Right ventricle myocardium inferior (tissue), 1 donor: ENCODE results near the gene AKAP6. TPM values are rescaled to one million over a fixed set of nuclear protein-coding genes. Genes with fewer than 3 reads are reported as not detected.
"Not testable (repeated sequence)": the region's sequence is repeated elsewhere in the genome, so short reads cannot be mapped to it uniquely, and the experiment has no call there.

Experiments used
- ATAC-seq: fragments of 200-7000 bp; cut with Tn5 transposase; one replicate; pipeline ENCODE4 v1.9.1; 2020; ENCODE audit warnings: mild to moderate bottlenecking, moderate library complexity
- DNase-seq: peaks from one replicate; pipeline ENCODE4 v3.0.0; 2021; ENCODE audit errors: missing footprints
- intact Hi-C: fragments of 100-400 bp; cut with DNase I; formaldehyde crosslinking; loops from one replicate; pipeline ENCODE4 v1.11.0; 2022
- total RNA-seq: library from RNA; stranded (reverse); fragmentation: NEBNext Ultra II Directional; extraction: Animal tissue kit (Norgen Biotek cat#: 25700); gene quantifications from one replicate; pipeline ENCODE4 v1.2.1, GENCODE V29; 2021
- donor health status: DM: no; HTN: yes; CAD: no; lungs with severe emphysema.

The AKAP6 gene
- total RNA-seq, 1 donor from 2014 or later: 160 TPM

DNA sequence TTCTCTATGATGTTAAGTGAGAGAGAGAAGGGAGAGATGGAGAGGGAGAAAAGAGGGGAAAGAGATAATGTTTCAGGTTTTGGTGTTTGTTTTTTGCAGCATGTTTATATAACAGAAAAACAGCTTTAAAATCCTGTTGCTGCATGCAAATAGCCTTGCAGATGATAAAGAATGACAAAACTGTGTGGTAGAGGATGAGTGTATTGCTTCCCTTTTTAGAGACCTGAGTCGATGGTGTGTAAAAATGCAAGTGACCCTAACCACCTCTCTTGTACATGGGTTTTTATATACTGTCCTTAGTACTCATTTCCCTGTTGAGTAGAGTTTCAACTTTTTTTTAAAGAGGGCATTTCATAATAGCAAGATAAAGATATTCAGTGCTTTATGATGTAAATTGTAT lies 249.1 kb downstream of the AKAP6 start:
- intact Hi-C loops: loop anchor here (5.0 to 10.0 kb wide), 5 partner anchors 129 to 1747 kb away; no protein-coding TSS in a partner anchor
- ATAC-seq: no peak
- no peak for DNase-seq

DNA sequence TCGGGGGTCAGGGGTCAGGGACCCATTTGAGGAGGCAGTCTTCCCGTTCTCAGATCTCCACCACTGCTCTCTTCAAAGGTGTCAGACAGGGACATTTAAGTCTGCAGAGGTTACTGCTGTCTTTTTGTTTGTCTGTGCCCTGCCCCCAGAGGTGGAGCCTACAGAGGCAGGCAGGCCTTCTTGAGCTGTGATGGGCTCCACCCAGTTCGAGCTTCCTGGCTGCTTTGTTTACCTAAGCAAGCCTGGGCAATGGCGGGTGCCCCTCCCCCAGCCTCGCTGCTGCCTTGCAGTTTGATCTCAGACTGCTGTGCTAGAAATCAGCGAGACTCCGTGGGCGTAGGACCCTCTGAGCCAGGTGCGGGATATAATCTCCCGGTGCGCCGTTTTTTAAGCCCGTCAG lies 254.3 kb downstream of the AKAP6 start:
- intact Hi-C loops, DNase-seq, ATAC-seq: not testable (repeated sequence)

DNA sequence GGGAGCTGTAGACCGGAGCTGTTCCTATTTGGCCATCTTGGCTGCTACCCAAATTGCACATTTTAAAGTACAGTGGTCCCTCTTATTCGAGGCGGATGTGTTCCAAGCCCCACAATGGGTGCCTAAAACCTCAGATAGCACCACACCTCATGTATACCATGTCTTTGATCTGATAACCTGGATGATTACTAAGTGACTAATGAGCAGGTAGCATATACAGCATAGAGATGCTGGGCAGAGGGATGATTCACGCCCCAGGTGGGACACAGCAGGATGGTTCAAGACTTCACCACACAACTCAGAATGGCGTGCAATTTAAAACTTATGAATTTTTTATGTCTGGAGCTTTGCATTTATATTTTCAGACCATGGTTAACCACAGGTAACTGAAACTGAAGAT lies 255.0 kb downstream of the AKAP6 start:
- ATAC-seq (no peak), DNase-seq (no peak)
- intact Hi-C loops: no loop called here

DNA sequence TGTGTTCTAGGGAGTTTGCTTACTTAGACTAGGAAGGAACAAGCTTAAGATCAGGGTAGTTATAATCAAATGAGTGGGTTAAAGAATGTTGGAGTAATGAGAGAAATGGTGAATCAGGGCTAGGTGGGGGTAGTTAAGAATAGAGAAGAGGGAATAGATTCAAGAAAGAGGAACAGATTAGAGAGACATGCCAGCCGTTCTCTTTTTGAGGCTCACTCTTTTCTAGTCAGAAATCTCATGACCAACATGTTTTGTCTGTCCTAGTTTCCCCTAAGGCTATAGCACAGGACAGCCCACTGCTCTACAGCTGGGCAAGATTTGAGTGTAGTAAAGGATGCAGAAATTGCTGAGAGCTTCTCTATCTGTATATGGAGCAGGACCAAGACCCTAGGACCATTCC lies 258.4 kb downstream of the AKAP6 start:
- DNase-seq (no peak), ATAC-seq (peak; percentile 18)
- intact Hi-C loops: loop anchor here (5.0 kb wide), 1 partner anchor 415 kb away; no protein-coding TSS in a partner anchor

DNA sequence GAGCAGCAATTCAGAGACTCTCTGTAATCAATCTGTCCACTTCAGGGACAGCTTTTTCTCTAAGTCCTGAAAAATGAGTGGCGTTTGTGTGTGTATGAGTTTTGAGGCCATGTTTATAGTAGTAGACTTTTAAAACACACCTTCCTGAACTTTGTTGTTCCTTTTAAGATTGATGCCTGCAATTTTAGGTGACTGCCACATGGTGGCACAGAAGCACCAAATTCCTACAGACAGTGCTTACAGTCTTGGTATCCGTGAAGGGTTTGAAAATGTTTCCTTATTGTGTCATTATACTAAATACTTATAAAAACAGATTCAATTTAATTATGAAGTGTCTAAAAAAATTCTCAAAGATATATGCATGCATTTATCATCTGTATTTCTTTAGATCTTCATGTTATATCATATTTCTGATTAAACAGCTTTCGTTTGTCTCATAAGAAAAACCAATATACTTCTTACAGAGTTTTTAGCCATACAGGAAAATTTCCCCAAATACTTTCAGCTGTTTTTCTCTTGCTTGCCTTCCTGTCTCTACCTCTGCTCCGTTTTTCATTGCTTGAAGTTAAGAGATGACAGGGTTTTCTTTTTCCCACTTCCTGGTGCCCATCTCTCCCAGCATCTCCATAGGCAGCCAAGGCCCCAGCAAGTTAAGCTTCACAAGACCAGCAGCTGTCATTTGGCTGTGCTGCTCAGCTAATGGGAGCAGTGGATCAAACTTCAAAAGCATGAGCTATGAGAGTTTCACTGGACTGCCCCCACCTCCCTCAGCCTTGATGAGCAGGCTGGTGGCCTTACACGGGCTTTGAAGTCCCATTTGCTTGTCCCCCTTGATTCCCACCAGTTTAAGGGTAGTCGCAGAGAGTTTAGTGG lies 259.6 kb downstream of the AKAP6 start:
- no peak for ATAC-seq
- intact Hi-C loops: loop anchor here (5.0 kb wide), 1 partner anchor 414 kb away; no protein-coding TSS in a partner anchor

DNA sequence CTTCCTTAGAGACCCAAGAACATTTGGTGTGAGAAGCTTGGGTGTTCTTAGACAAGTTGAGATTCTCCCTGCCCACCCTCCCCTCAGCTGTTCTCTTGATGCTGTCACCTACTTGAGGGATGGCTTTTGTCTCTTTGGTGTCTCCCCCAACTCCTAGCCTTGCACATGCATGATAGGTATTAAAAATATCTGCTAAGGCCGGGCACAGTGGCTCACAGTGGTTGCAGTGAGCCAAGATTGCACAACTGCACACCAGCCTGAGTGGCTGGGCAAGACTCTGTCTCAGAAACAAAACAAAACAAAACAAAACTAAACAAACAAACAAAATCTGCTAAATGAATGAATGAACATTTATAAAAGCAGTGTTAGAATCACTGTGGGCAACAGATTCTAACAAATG lies 261.1 kb downstream of the AKAP6 start:
- intact Hi-C loops: no loop called here
- DNase-seq: no peak
- peak; percentile 71 for ATAC-seq

More for the DNA sequence above, 259.6 kb downstream of the AKAP6 start:
- no peak for DNase-seq

DNA sequence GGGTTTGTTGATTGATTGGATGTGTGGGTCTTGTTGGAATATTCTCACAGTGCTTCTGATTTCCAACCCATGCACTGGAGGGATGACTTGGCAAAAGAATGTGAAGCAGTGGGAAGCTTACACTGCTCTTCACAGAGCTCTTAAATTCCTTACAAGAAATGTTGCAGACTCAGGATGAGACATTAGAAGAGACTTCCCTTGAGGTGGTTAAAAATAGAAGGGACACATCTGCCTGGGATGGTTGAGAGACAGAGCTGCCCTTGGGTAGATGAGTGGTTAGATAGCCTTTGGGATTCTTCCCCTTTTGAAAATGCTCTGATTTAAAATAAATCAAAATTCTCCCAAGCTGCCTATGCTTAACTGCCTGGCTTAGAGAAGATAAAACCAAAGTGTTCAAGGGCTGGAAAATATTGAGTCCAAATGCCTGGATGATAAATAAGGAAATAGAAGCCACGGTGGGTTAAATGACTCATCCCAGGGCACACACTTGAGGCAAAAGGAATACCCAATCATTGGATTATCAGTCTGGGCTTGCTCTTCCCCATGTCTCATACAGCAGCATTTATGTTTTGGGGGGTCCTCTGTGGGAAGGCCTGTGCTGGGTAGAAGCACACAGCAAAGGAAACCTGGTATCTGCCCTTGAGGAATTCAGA lies 264.3 kb downstream of the AKAP6 start:
- no peak for DNase-seq
- intact Hi-C loops: no loop called here
- ATAC-seq: peak; percentile 47

DNA sequence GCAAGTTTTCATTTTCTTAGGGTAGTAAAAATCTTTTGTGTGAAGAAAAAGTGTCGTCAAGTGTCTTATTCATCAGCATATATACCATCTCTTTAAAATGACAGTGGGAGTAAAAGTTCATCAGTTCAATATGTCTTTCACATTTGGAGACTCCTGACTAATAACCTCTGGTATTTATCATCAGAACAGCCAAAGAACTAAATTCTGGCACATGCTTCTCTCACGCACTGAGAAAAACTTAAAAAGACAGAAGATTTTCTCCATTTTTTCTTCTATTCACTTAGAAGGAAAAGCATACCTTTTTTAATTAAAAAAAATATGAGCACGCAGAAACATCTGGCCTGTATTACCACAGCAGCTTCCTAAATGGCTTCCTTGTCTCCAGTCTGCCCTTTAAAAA lies 265.7 kb downstream of the AKAP6 start:
- DNase-seq (no peak), ATAC-seq (no peak)
- intact Hi-C loops: no loop called here

DNA sequence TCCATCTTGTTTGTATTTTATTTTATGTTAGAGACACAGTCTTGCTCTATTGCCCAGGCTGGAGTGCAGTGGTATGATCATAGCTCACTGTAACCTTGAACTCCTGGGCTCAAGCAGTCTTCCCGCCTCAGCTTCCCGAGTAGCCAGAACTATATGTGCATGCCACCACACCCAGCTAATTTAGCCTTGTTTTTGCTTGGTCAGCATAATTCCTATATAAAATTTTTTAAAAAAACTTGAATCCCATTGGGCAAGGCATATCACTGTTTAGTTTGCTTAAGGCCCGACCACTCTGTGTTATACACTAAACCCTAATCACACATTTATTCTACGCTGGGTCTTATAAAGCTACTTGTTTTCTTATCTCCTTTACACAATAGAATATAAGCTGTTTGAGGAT lies 266.4 kb downstream of the AKAP6 start:
- no peak for DNase-seq
- no peak for ATAC-seq
- intact Hi-C loops: no loop called here

DNA sequence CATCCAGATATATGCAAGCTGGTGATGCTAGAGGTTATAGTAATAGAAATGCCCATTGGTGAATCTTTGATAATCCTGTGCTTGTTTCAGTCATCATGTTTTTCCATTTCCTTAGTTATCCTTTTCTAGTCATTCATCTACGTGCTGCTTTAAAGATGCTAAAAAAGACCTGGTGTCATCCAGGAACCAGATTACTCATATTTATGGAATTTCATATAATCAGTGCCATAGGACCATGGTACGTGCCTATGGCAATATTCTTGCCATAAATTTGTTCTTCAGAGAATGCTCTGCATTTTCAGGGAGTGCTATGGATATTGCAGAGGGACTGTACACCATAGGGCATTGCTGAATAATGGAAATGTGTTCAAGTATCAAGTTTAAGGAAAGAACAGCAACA lies 267.3 kb downstream of the AKAP6 start:
- DNase-seq: no peak
- intact Hi-C loops: no loop called here
- ATAC-seq: no peak

DNA sequence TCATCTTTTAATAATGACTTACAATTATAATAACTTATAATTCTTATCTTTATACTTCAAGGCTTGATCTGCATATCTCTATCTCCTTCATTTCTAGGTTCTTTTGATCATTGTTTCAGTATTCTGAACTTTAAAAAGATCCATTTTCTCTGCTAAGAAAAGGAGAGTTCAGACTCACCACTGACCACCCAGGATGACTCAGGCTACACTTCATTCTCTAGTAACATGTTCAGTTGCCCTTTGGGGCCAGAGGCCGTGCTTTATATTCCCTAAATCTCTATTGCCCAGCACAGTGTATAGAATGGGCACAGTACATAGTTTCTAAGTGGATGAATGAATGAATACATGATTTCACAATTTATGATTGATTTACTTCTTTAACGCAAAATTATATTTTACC lies 268.7 kb downstream of the AKAP6 start:
- intact Hi-C loops: no loop called here
- no peak for DNase-seq
- ATAC-seq: no peak

DNA sequence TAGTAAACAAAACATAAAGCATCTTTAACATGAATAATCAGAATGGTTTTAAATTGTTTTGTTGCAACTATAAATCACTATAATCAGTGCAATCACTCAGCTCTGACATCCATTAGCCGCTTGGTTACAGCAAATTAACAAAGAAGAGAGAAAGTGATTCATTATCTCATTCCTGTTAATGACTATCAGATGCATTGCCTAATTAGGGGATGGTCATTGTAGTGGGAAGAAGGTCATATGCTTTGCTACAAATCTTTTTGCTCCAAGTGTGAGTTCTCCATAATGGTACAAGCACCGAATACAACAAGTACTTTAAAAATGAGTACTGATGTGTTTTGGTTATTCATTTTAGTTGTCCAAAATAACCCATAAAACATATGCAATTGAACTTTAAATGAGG lies 272.0 kb downstream of the AKAP6 start:
- DNase-seq (no peak), ATAC-seq (no peak)
- intact Hi-C loops: no loop called here

DNA sequence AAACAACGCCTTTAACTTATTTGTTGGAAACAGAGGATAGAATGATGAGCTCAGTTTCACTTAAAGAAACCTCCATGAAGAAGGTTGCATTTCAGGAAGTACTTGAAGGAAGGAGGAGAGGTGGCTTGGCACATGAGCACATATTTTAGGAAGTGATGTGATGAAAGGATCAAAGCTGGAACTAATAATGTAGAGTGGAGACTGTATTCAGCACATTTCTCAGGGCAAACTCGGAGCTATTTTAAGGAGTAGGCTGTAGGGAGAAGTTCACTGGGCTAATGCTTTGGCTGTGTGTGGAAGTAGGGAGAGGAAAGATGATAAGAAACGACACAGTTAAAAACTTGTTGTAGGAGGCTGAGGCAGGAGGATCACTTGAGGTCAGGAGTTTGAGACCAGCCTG lies 272.8 kb downstream of the AKAP6 start:
- DNase-seq: no peak
- ATAC-seq: peak; percentile 53
- intact Hi-C loops: no loop called here

DNA sequence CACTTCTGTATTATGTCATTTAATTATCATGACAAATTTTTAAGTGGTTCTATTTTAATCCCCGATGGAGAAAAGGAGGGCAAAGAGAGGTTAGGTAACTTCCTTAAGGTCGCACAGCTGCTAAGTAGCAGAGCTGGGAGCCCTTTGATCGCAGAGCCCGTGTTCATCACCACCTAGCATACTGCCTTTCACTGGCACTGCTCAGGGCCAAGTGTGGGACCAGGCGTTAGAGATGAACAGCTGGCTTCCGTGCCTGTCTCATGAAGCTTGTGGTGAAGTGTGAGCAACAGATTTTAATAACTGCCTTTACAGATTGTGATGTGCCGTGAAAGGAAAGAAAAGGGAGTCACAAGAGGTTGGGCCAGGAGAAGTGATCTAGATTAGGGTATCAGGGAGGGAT lies 273.6 kb downstream of the AKAP6 start:
- ATAC-seq: no peak
- DNase-seq: no peak
- intact Hi-C loops: no loop called here

DNA sequence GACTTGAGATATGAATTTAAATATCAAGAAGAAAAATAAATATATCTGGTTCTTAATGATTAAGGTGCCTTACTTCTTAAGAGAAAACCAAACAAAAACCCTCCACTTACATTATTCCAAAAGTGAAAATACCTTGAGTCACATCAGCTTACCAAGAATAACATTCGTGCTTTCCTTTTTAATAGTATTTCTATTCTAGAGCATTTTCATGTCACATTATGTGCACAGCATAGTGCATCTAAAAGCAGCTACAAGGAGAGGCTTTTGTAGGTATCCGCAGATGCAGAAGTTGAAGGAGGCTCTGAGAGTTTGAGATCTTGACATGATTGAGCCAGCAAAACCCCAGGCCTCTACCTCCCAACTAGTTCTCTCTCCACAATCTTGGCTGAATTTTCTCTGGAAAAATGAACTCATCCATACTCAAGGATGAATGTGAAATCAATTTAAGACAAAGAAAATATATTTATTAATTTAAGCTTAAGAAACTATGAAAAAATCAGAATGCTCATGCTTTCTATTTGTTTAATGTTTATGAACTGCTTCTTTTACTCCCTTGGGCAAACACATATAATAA lies 275.0 kb downstream of the AKAP6 start:
- no peak for ATAC-seq
- intact Hi-C loops: no loop called here
- no peak for DNase-seq

DNA sequence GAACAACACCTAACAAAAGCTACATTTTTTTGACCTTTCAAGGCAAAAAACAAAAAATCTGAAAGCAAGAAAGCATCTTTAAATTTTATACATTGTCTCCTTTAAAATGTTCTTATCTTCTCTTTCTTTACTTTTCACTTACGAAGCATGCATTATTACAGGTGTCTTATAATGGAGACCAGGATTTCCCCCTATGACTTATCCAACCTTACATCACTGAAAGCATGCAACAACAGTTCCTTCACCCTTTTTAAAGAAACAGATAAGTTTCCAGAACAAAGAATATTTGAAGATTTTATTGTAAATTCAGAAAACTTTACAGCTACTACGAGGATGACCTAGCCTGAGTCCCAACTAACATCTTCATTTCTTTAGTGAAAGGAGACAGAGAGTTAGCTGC lies 277.2 kb downstream of the AKAP6 start:
- no peak for DNase-seq
- ATAC-seq: no peak
- intact Hi-C loops: no loop called here

DNA sequence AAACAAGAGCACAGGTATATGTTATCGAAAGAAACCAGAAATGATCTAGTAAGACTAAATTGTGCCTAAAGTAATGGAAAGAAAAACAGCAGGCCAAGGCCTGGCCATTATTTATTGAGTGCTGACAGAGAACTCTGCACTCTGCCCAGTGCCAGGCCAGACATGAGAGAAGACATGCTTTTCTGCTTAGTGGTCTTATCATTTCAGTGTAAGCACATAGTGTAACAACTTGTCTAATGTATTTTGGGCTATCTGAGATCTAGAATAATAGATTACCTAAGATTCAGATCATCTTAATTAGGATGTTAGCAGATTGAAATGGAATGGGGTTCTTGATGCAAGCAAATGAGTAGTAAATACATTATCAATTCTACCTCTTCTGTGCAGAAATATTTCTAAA lies 278.3 kb downstream of the AKAP6 start:
- ATAC-seq: no peak
- intact Hi-C loops: no loop called here
- no peak for DNase-seq

DNA sequence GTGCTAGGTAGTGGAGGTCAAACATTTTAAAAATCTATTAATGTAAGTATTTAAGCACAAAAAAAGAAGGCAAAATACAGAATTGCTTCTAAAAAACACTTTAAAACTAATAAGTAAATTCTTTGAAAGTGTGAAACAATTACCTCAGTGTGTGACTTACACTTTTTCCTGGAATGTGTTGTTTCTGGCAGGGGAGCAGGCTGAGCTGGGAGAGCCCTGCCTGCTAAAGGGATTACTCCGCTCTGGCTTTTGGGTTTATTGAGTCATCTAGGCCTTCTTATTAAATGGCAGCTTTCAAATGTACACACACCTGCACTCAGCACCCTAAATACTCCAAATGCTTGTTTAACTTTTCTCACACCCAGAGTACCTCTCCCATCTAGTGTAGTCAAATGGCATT lies 279.8 kb downstream of the AKAP6 start:
- no peak for DNase-seq
- no peak for ATAC-seq
- intact Hi-C loops: no loop called here

DNA sequence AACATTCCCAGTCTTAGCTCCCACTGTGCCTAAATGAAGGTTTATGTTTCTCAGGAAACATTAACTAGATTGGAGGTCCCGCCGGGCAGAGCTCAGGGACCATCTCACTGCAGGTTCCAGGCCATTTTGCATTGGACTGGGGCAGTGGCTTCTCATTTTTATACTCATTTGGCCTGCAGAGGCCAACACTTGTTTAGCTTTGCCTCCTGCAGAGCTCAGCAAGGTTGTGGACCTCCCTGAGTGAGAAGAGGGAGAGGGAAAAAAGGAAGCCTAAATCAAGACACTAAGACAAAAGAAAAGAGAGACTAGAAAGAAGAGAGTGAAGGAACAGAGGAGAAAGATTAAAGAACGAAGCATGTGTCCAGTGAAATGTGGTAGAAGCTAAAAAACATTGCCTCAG lies 280.3 kb downstream of the AKAP6 start:
- intact Hi-C loops: no loop called here
- DNase-seq: no peak
- no peak for ATAC-seq

DNA sequence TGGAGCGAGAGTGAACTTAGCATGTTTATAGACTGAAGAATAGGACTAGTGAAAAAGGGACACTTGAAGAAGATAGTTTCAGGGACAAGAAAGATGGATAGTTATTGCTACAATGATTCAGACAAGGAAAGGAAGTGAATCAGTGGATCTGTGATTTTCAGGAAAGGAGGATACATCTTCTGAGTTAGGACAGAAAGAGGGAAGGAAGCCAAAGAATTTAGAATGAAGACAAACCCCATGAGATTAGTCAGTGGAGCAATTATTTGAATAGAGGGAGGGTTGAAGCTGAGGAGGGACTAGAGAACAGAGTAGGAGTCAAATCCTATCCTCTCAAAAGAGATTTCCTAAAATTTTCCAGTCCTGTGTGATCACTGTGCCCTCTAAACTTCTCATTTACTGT lies 282.7 kb downstream of the AKAP6 start:
- DNase-seq (no peak), ATAC-seq (peak; percentile 24)
- intact Hi-C loops: no loop called here
